ENCODE data around the gene STS.

STS gene

DNA sequence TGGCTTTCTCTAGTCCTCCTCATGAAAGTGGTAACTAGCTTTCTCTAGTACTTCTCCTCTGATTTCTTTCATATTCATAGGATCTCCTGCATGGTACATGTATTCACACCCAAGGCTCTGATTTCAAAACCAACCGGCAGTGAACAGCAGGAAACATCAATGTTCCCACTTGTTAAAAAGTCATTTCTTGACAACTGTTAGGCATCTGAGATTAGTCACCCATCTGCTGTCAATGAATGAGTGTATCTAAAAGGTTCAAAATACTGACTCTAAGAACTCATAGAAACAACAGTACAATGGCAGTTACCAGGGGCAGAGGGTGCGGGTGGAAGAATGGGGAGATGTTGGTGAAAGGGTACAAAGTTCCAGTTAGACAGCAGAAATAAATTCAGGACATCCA is 31.9 kb downstream of the STS start:
- no peak for DNase-seq (ENCODE audit: low read depth)

DNA sequence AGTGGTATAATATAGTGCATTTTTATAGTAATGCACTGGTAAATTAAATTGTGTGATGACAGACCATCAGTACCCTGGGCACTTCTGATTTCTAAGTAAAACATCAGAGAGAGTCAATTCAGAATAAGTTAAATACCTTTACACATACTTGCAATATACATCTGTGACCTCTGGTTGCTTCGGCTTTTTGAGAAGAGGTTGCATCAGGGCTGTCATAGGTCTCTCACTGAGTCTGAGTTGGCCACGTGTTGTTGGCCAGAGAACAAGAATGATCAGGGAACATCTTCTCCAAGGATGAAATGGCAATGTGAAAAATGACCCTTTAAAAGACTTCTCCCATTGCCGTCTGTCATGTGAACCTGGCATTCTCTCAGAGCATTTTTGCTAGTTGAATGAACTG is 37.3 kb downstream of the STS start:
- no peak for DNase-seq (ENCODE audit: low read depth)

DNA sequence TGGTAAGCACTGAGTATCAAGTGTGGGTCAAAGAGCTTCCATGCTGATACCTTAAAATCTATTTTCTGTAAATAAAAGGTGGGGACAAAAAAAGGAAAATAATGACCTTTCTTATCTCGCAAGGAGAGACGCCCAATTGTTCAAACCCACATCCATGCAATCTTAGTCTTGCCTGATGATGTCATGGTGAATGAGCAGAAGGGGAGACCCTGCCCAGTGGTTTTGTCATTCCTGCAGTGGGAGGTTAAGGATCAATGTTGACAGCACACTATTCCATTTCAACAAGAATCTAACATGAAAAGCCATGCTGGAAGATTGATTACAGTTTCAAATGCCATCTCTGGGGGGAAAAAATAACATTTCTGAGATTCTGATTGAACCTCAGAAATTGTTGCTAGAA is 41.2 kb downstream of the STS start:
- DNase-seq (ENCODE audit: low read depth), result no peak

DNA sequence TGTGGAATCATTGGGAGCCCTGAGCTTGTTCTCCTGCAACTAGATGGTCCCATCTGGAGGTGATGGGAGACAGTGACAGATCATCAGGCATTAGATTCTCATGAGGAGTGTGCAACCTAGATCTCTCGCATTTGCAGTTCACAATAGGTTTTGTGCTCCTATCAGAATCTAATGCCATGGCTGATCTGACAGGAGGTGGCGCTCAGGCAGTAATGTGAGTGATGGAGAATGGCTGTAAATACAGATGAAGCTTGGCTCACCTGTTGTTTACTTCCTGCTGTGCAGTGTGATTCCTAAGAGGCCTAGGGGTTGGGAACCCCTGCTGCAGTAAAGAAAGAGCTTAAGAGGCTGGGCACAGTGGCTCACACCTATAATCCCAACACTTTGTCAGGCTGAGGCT is 42.6 kb downstream of the STS start:
- DNase-seq (ENCODE audit: low read depth), result no peak

DNA sequence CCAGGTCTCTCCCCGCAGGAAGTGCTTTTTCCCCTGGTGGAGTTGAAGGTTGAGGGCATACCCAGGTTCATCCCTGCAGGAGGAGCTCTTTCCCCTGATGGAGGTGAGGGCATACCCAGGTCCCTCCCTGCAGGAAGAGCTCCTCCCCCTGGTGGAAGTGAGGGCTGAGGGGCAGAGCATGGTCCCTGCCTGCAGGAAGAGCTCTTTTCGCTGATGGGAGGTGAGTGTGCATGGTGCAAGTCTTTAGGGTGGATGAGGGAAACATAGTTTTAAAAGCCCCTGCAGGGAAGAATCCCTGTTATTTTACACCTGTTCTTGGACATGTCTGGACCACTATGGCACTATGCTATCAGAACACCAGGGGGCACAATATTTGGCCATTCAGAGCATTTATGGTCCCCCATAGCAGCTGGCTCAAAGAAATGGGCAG is 44.2 kb downstream of the STS start:
- DNase-seq (ENCODE audit: low read depth), result no peak

DNA sequence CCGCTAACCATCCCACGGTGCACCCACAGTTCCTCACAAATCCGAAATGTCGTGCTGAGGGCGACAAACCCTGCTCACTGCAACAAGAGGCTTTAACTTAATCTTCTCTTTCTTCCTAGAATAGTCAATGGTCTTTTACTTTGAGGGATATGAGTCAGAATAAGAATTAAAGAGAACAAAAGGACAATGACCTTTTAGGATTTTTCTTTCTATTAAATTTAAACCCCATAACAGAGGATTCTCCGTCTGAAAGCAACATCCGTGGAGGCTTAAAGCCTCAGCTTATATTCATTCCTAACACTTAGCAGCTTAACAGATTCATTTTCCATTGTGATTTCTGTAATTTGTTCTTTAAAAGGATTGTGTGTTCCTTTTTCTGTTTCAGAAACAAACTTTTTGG is 45.4 kb downstream of the STS start:
- no peak for DNase-seq (ENCODE audit: low read depth)

DNA sequence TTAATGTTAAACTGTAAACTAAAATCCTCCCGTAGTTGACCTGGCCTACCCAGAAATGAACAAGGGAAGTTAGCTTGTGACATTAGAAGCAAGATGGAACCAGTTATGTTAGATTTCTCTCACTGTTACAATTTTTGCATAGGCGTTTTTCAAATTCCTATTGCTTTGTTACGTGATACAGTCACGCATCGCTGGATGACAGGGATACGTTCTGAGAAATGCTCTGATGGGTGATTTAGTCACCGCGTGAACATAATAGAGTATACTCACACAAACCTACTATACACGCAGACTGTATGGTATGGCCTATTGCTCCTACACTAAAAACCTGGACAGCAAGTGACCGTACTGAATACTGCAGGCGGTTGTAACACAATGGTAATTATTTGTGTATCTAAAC is 47.1 kb downstream of the STS start:
- no peak for DNase-seq (ENCODE audit: low read depth)
